HepG2 (cell line): ENCODE measurements around the gene KIAA1328. TPM values are rescaled to one million over a fixed set of nuclear protein-coding genes. Genes with fewer than 3 reads are reported as not detected.

Experiments used
- ATF1 ChIP-seq: IDR thresholded peaks from 2 replicates; pipeline ENCODE4 v1.6.1; 2016; ENCODE audit warnings: mild to moderate bottlenecking, control low read depth
- CBX1 ChIP-seq: IDR thresholded peaks from one replicate; pipeline ENCODE4 v1.6.1; 2016; ENCODE audit warnings: antibody characterized with exemption, low read depth
- HBP1 ChIP-seq: IDR thresholded peaks from 2 replicates; pipeline ENCODE4 v1.6.1; 2016; ENCODE audit warnings: low read depth, control low read depth
- HOXA3 ChIP-seq: sonication (generic); formaldehyde crosslinking; IDR thresholded peaks from 2 replicates; pipeline ENCODE4 v1.5.0; 2020; ENCODE audit warnings: missing genetic modification reagents
- IKZF1 ChIP-seq: fragments of 450-650 bp; IDR thresholded peaks from 2 replicates; pipeline ENCODE4 v1.7.1; 2016
- JUNB ChIP-seq: sonication (generic); formaldehyde crosslinking; IDR thresholded peaks from 2 replicates; pipeline ENCODE4 v1.8.0; 2022; ENCODE audit warnings: missing genetic modification reagents, mild to moderate bottlenecking, borderline replicate concordance
- KDM1A ChIP-seq: IDR thresholded peaks from 2 replicates; pipeline ENCODE4 v1.6.1; 2016; ENCODE audit warnings: missing compliant biosample characterization
- RARA ChIP-seq: IDR thresholded peaks from 2 replicates; pipeline ENCODE4 v1.6.1; 2016; ENCODE audit warnings: missing genetic modification reagents, missing compliant biosample characterization
- SMARCC2 ChIP-seq: fragments of 450-650 bp; IDR thresholded peaks from 2 replicates; pipeline ENCODE4 v1.6.1; 2017; ENCODE audit warnings: antibody characterized with exemption, mild to moderate bottlenecking
- SNRNP70 ChIP-seq: fragments of 200-400 bp; formaldehyde crosslinking; IDR thresholded peaks from 2 replicates; pipeline ENCODE4 v1.6.1; 2017; ENCODE audit warnings: mild to moderate bottlenecking, low read depth, low read length, moderate library complexity
- TCF7 ChIP-seq: sonication (generic); IDR thresholded peaks from 2 replicates; pipeline ENCODE4 v1.6.1; 2016; ENCODE audit warnings: antibody characterized with exemption, low read depth
- TFDP1 ChIP-seq: IDR thresholded peaks from 2 replicates; pipeline ENCODE4 v1.6.1; 2016; ENCODE audit warnings: missing compliant biosample characterization, missing genetic modification reagents, borderline replicate concordance
- WIZ ChIP-seq: sonication (generic); formaldehyde crosslinking; IDR thresholded peaks from 2 replicates; pipeline ENCODE4 v1.5.1; 2020; ENCODE audit warnings: mild to moderate bottlenecking, missing genetic modification reagents
- ZBTB21 ChIP-seq: sonication (generic); formaldehyde crosslinking; IDR thresholded peaks from 2 replicates; pipeline ENCODE4 v1.4.0; 2020; ENCODE audit warnings: missing genetic modification reagents
- ZBTB33 ChIP-seq: sonication (generic); formaldehyde crosslinking; IDR thresholded peaks from 2 replicates; pipeline ENCODE4 v1.4.0; 2020; ENCODE audit warnings: missing genetic modification reagents
- ZFP37 ChIP-seq: sonication (generic); formaldehyde crosslinking; IDR thresholded peaks from 2 replicates; pipeline ENCODE4 v1.4.0; 2020; ENCODE audit warnings: missing genetic modification reagents, borderline replicate concordance
- ZIK1 ChIP-seq: sonication (generic); formaldehyde crosslinking; IDR thresholded peaks from 2 replicates; pipeline ENCODE4 v1.5.0; 2020; ENCODE audit warnings: mild to moderate bottlenecking, low read depth, missing genetic modification reagents, borderline replicate concordance
- ZNF337 ChIP-seq: sonication (generic); formaldehyde crosslinking; IDR thresholded peaks from 2 replicates; pipeline ENCODE4 v1.5.1; 2020; ENCODE audit warnings: missing genetic modification reagents, low read depth, mild to moderate bottlenecking, borderline replicate concordance
- ZNF446 ChIP-seq: sonication (generic); formaldehyde crosslinking; IDR thresholded peaks from 2 replicates; pipeline ENCODE4 v1.5.0; 2020; ENCODE audit warnings: mild to moderate bottlenecking, missing genetic modification reagents
- ZNF639 ChIP-seq: conservative IDR thresholded peaks from 2 replicates; pipeline ENCODE4 v1.6.1; 2018; ENCODE audit warnings: missing genetic modification reagents
- polyA plus RNA-seq, 8 experiments: library from polyadenylated mRNA; depleted of rRNA in 3 of 8; stranded (reverse) in 7 of 8; unstranded in 1 of 8; fragments of >200 nt; fragmentation: Illumina TruSeq in 4 of 8; extraction: Trizol in 4 of 8; gene quantifications; 2 replicates each; pipeline versions ENCODE4 v1.2.1 to v1.2.3, GENCODE V29; 2011 to 2016; ENCODE audit warnings: low read depth in 4 of 8, missing spikeins in 1 of 8, mixed read lengths in 1 of 8; ENCODE audit not compliant: insufficient read depth in 1 of 8
- total RNA-seq, 5 experiments: library from RNA; depleted of rRNA; stranded (reverse); fragments of >200 nt; fragmentation: Illumina TruSeq; extraction: Trizol; gene quantifications; 2 replicates each; pipeline ENCODE4 v1.2.3, GENCODE V29; 2016; ENCODE audit warnings: low read depth in 1 of 5

The KIAA1328 gene
- total and polyA plus RNA-seq, 2 of the 13 experiments (the other 11 are each of a cell fraction or from before 2014, with no cell fraction given): 4.1 to 6.0 TPM

GRCh38 chr18:37270038-37270665 lies 441.2 kb downstream of the KIAA1328 start (continued):
- peak; percentile 100 for TF ChIP-seq ZFP37 (CRISPR knock-in tag)
- peak; percentile 90; the same call in 1 of the 2 replicates for TF ChIP-seq TFDP1 (CRISPR knock-in tag)
- peak; percentile 86; the same call in 1 of the 2 replicates for TF ChIP-seq ZBTB33 (CRISPR knock-in tag)
- TF ChIP-seq TCF7: no peak
- TF ChIP-seq IKZF1: no peak
- peak; percentile 96 for TF ChIP-seq RARA
- TF ChIP-seq SNRNP70: no peak
- no peak for TF ChIP-seq CBX1
- peak; percentile 100 for TF ChIP-seq ZIK1 (CRISPR knock-in tag)
- peak; percentile 100 for TF ChIP-seq ZNF446
- TF ChIP-seq JUNB (CRISPR knock-in tag): peak; percentile 98
- peak; percentile 99; the same call in 1 of the 2 replicates for TF ChIP-seq ZNF337
- TF ChIP-seq HOXA3 (CRISPR knock-in tag): peak; percentile 97
- TF ChIP-seq ZNF639 (CRISPR knock-in tag): peak; percentile 99
- peak; percentile 24; the same call in 1 of the 2 replicates for TF ChIP-seq ATF1 (CRISPR knock-in tag)
- no peak for TF ChIP-seq SMARCC2
- peak; percentile 100 for TF ChIP-seq HBP1 (CRISPR knock-in tag)
- TF ChIP-seq KDM1A (CRISPR knock-in tag): peak; percentile 92; the same call in 1 of the 2 replicates
- TF ChIP-seq WIZ: peak; percentile 100
- TF ChIP-seq ZBTB21 (CRISPR knock-in tag): peak; percentile 94
